Left lung (tissue), 10 donors: ENCODE measurements around the gene SNX2. TPM values are rescaled to one million over a fixed set of nuclear protein-coding genes. Genes with fewer than 3 reads are reported as not detected.

Source experiments
- ATAC-seq: fragments of 200-7000 bp; cut with Tn5 transposase; one replicate; pipeline ENCODE4 v1.9.1; 2020; ENCODE audit warnings: moderate library complexity
- DNase-seq, 4 donors: peaks; one replicate each; pipeline ENCODE4 v3.0.0-alpha.2; 2013 to 2020
- H3K27ac ChIP-seq, 2 donors: fragments of 200-600 bp; sonication (generic) in 1 of 2; one replicate each; pipeline versions ENCODE4 v1.5.0 to v1.8.0; 2020 to 2021
- H3K27me3 ChIP-seq, 2 donors: fragments of 200-600 bp; sonication (generic) in 1 of 2; one replicate each; pipeline versions ENCODE4 v1.5.0 to v1.8.0; 2020 to 2021
- H3K36me3 ChIP-seq, 2 donors: fragments of 200-600 bp; sonication (generic) in 1 of 2; one replicate each; pipeline versions ENCODE4 v1.5.0 to v1.8.0; 2020 to 2021
- H3K4me1 ChIP-seq, 2 donors: fragments of 200-600 bp; one replicate each; pipeline ENCODE4 v1.8.0; 2021
- H3K4me3 ChIP-seq, 2 donors: fragments of 200-600 bp; sonication (generic) in 1 of 2; one replicate each; pipeline versions ENCODE4 v1.5.0 to v1.8.0; 2020 to 2021; ENCODE audit warnings: mild to moderate bottlenecking in 1 of 2
- H3K9me3 ChIP-seq, 2 donors: fragments of 200-600 bp; sonication (generic) in 1 of 2; one replicate each; pipeline versions ENCODE4 v1.5.0 to v1.8.0; 2020 to 2021
- CTCF ChIP-seq, 2 donors: fragments of 200-600 bp; sonication (generic) in 1 of 2; IDR thresholded peaks; one replicate each; pipeline versions ENCODE4 v1.5.0 to v1.8.0; 2021; ENCODE audit warnings: antibody characterized with exemption in 2 of 2
- intact Hi-C, 2 donors: fragments of 100-400 bp; cut with DNase I; formaldehyde crosslinking; loops; one replicate each; pipeline versions ENCODE4 v1.11.2 to v1.14.2; 2022
- polyA plus RNA-seq, 6 donors: library from polyadenylated mRNA; unstranded; fragments of 120-200 nt; gene quantifications; one replicate each; pipeline ENCODE4 v1.2.1, GENCODE V29; 2013; ENCODE audit not compliant: insufficient read length in 6 of 6
- total RNA-seq, 2 donors: library from RNA; stranded (reverse); fragmentation: NEBNext Ultra II Directional; extraction: Animal tissue kit (Norgen Biotek cat#: 25700); gene quantifications; one replicate each; pipeline ENCODE4 v1.2.1, GENCODE V29; 2021
- donor health status: DM: no; HTN: yes; CAD: no.
- donor health status: DM: no; HTN: no; CAD: no.

The SNX2 gene
- total and polyA plus RNA-seq, 8 donors: 85.1 to 128 (median 101) TPM

GRCh38 chr5:122805481-122805880, 30.6 kb downstream of the SNX2 start:
- TF ChIP-seq CTCF (IDR thresholded peaks at IDR 0.05): no peak
- intact Hi-C loops: no loop called here
- ATAC-seq: no peak

DNA sequence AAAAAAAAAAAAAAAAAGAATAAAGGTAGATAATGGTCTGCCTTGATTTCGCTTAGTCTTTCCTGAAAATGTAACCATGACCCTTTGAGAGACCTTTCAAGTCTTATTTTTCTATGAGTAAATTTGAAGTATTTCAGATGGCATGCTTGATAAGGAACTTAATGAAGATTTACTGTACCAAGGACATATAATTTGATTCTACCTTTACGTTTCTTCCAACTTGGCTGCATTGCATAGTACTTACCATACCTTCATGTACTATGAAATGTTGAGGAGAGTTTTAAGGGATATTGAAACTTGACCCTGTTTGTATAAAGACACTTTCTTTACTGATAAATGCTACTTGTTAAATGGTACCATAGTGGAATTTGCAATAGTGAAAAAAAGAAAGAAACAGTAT, 35.5 kb downstream of the SNX2 start:
- Histone ChIP-seq H3K4me1 (no peaks in the 10 kb centered on the region), H3K9me3 (no peaks in the 10 kb centered on the region), H3K27me3 (no peaks in the 10 kb centered on the region), H3K36me3 (peaks cover 0 to 49% of the 10 kb centered on the region in 2 donors), H3K27ac (no peak overlapping the region), H3K4me3 (no peak overlapping the region)
- no peak for TF ChIP-seq CTCF (IDR thresholded peaks at IDR 0.05)
- DNase-seq (no peak), ATAC-seq (no peak)
- intact Hi-C loops: no loop called here

More at GRCh38 chr5:122805481-122805880, 30.6 kb downstream of the SNX2 start:
- no peak for DNase-seq
- Histone ChIP-seq H3K4me1 (no peaks in the 10 kb centered on the region), H3K27me3 (no peaks in the 10 kb centered on the region), H3K27ac (no peak overlapping the region), H3K4me3 (no peak overlapping the region), H3K36me3 (peaks cover 0 to 77% of the 10 kb centered on the region in 2 donors), H3K9me3 (no peaks in the 10 kb centered on the region)

DNA sequence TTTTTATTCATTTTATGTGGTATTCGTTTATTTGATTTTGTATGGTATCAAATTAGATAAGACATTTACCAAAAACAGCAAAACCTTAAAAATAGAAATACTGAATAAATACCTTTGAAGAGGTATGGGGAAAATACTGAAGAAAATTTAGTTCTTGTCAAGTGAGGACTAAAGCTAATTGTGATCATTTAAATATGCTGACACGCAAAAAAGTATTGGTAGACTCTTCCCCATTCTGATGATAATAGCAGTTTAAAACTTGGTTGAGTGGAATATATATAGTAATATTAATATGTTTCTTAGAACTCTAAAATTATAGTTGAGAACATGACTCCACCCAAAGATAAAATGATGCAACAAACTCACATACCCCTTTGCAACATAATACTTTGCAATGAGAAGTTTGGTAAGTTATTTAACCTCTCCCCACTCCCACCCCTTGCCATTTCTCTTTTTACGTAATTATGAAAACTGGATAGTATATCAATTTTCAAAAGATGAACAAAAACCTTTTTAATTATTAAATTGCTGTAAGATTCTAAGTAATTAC, 40.4 kb downstream of the SNX2 start:
- intact Hi-C loops: no loop called here
- H3K4me3 ChIP-seq: no peak overlapping the region
- no peaks in the 10 kb centered on the region for H3K27me3 ChIP-seq
- no peak for DNase-seq
- no peak overlapping the region for H3K27ac ChIP-seq
- no peak for TF ChIP-seq CTCF (IDR thresholded peaks at IDR 0.05)
- H3K9me3 ChIP-seq: no peaks in the 10 kb centered on the region
- peaks cover 0 to 32% of the 10 kb centered on the region in 2 donors for H3K36me3 ChIP-seq
- H3K4me1 ChIP-seq: no peaks in the 10 kb centered on the region
- ATAC-seq: no peak

- Histone ChIP-seq H3K27ac (no peak overlapping the region), H3K4me3 (no peak overlapping the region), H3K36me3 (peaks cover 0 to 36% of the 10 kb centered on the region in 2 donors), H3K4me1 (no peaks in the 10 kb centered on the region), H3K27me3 (no peaks in the 10 kb centered on the region), H3K9me3 (no peaks in the 10 kb centered on the region)
- no peak for ATAC-seq
- intact Hi-C loops: no loop called here
- no peak for TF ChIP-seq CTCF (IDR thresholded peaks at IDR 0.05)
- DNase-seq: no peak
These were observed 41.9 kb downstream of the SNX2 start for GRCh38 chr5:122816756-122817155.

GRCh38 chr5:122831984-122832383, 57.1 kb downstream of the SNX2 start:
- intact Hi-C loops: no loop called here
- ATAC-seq (no peak), DNase-seq (no peak)
- Histone ChIP-seq H3K9me3 (no peaks in the 10 kb centered on the region), H3K4me1 (no peaks in the 10 kb centered on the region), H3K4me3 (no peak overlapping the region), H3K27ac (no peak overlapping the region), H3K27me3 (no peaks in the 10 kb centered on the region), H3K36me3 (peaks cover 0 to 44% of the 10 kb centered on the region in 2 donors)
- TF ChIP-seq CTCF (IDR thresholded peaks at IDR 0.05): no peak
